GM18526 (cell line): Measurements from ENCODE around the gene ARGLU1.

Source experiments
- POLR2A ChIP-seq: IDR thresholded peaks from 3 replicates; pipeline ENCODE4 v1.6.1; 2011; ENCODE audit not compliant: insufficient read length; ENCODE audit errors: extremely low read depth

ARGLU1 gene

GRCh38 chr13:106493533-106494220 lies 74.3 kb downstream of the ARGLU1 start:
- TF ChIP-seq POLR2A = no peak

GRCh38 chr13:106492588-106493475 lies 75.1 kb downstream of the ARGLU1 start:
- TF ChIP-seq POLR2A = no peak

- TF ChIP-seq POLR2A = no peak
These were observed 75.9 kb downstream of the ARGLU1 start for GRCh38 chr13:106491928-106492587.
